WTC11 (cell line): Measurements from ENCODE around the gene GRK2. TPM values are rescaled to one million over a fixed set of nuclear protein-coding genes. Genes with fewer than 3 reads are reported as not detected.
"Not testable (repeated sequence)": the region's sequence is repeated elsewhere in the genome, so short reads cannot be mapped to it uniquely, and the experiment has no call there.

Experiments used
- ATAC-seq: fragments of 200-7000 bp; cut with Tn5 transposase; 2 replicates; pipeline ENCODE4 v1.10.0; 2021; ENCODE audit warnings: mild to moderate bottlenecking, moderate library complexity
- CTCF ChIA-PET: fragments of 300-600 bp; sonication (Branson Sonifier 250); formaldehyde crosslinking; loops from one replicate; lab custom pipeline; 2021; ENCODE audit warnings: antibody characterized with exemption; lab: Charles Lee
- POLR2A ChIA-PET: fragments of 350-600 bp; sonication (Branson Sonifier 250); formaldehyde crosslinking; loops from one replicate; lab custom pipeline; 2021; ENCODE audit warnings: antibody characterized with exemption; lab: Charles Lee
- DNase-seq: peaks from one replicate; pipeline ENCODE4 v3.0.0; 2021; ENCODE audit warnings: low spot score
- H3K27ac Mint-ChIP-seq: 2 replicates; pipeline ENCODE4 v1.8.0; 2021; ENCODE audit warnings: mixed read lengths
- H3K27me3 Mint-ChIP-seq: 2 replicates; pipeline ENCODE4 v1.8.0; 2021; ENCODE audit warnings: low read depth, mild to moderate bottlenecking, moderate library complexity, mixed read lengths
- H3K36me3 Mint-ChIP-seq: 2 replicates; pipeline ENCODE4 v1.8.0; 2021; ENCODE audit warnings: mixed read lengths
- H3K4me1 Mint-ChIP-seq: 2 replicates; pipeline ENCODE4 v1.8.0; 2022; ENCODE audit warnings: mixed read lengths
- H3K4me3 Mint-ChIP-seq: 2 replicates; pipeline ENCODE4 v1.8.0; 2021; ENCODE audit warnings: mild to moderate bottlenecking, moderate library complexity, mixed read lengths
- H3K9me3 Mint-ChIP-seq: 2 replicates; pipeline ENCODE4 v1.8.0; 2021; ENCODE audit warnings: mixed read lengths
- CBFB ChIP-seq: sonication (generic); formaldehyde crosslinking; IDR thresholded peaks from 2 replicates; pipeline ENCODE4 v1.8.1; 2022; ENCODE audit warnings: mild to moderate bottlenecking, low read depth, missing genetic modification reagents
- CREB1 ChIP-seq: sonication (generic); formaldehyde crosslinking; IDR thresholded peaks from 2 replicates; pipeline ENCODE4 v1.8.0; 2023; ENCODE audit warnings: mild to moderate bottlenecking, missing genetic modification reagents
- GTF2I ChIP-seq: fragments of 250-450 bp; sonication (Bioruptor Pico); conservative IDR thresholded peaks from 2 replicates; pipeline ENCODE4 v1.4.0; 2021; ENCODE audit warnings: mild to moderate bottlenecking
- MXD4 ChIP-seq: fragments of 250-450 bp; sonication (Bioruptor Pico); IDR thresholded peaks from 2 replicates; pipeline ENCODE4 v1.8.0; 2021; ENCODE audit warnings: mild to moderate bottlenecking, moderate library complexity, borderline replicate concordance
- MYBL2 ChIP-seq: sonication (generic); formaldehyde crosslinking; IDR thresholded peaks from 2 replicates; pipeline ENCODE4 v1.8.1; 2023; ENCODE audit warnings: mild to moderate bottlenecking, moderate library complexity, missing genetic modification reagents
- NFATC4 ChIP-seq: fragments of 250-450 bp; sonication (Bioruptor Pico); IDR thresholded peaks from 2 replicates; pipeline ENCODE4 v1.9.0; 2021; ENCODE audit warnings: mild to moderate bottlenecking
- NR1H2 ChIP-seq: sonication (generic); formaldehyde crosslinking; IDR thresholded peaks from 2 replicates; pipeline ENCODE4 v1.9.0; 2021; ENCODE audit warnings: mild to moderate bottlenecking, moderate library complexity, missing genetic modification reagents
- NR2C2 ChIP-seq: sonication (generic); formaldehyde crosslinking; IDR thresholded peaks from 2 replicates; pipeline ENCODE4 v1.8.0; 2022; ENCODE audit warnings: mild to moderate bottlenecking, missing genetic modification reagents
- RELA ChIP-seq: sonication (generic); formaldehyde crosslinking; IDR thresholded peaks from 2 replicates; pipeline ENCODE4 v1.8.1; 2022; ENCODE audit warnings: missing genetic modification reagents, mild to moderate bottlenecking, borderline replicate concordance
- TP53 ChIP-seq: sonication (generic); formaldehyde crosslinking; IDR thresholded peaks from 2 replicates; pipeline ENCODE4 v1.8.1; 2023; ENCODE audit warnings: mild to moderate bottlenecking, missing genetic modification reagents
- ZNF121 ChIP-seq: sonication (generic); formaldehyde crosslinking; IDR thresholded peaks from 2 replicates; pipeline ENCODE4 v1.8.0; 2023; ENCODE audit warnings: missing genetic modification reagents
- ZNF138 ChIP-seq: sonication (generic); formaldehyde crosslinking; conservative IDR thresholded peaks from 2 replicates; pipeline ENCODE4 v1.8.1; 2022; ENCODE audit warnings: mild to moderate bottlenecking, moderate library complexity, missing genetic modification reagents
- ZNF232 ChIP-seq: sonication (generic); formaldehyde crosslinking; IDR thresholded peaks from 2 replicates; pipeline ENCODE4 v1.8.0; 2022; ENCODE audit warnings: mild to moderate bottlenecking, missing genetic modification reagents
- total RNA-seq: library from RNA; stranded (reverse); gene quantifications from 3 replicates; pipeline ENCODE4 v1.2.3, GENCODE V29; 2021
- TF ChIP-seq, protein P1 (sequence below): sonication (generic); formaldehyde crosslinking; conservative IDR thresholded peaks from 2 replicates; pipeline ENCODE4 v1.8.1; 2022; ENCODE audit warnings: mild to moderate bottlenecking, missing genetic modification reagents
- TF ChIP-seq, protein P2 (sequence below): fragments of 250-450 bp; sonication (Bioruptor Pico); IDR thresholded peaks from 2 replicates; pipeline ENCODE4 v1.8.0; 2021; ENCODE audit warnings: mild to moderate bottlenecking
- TF ChIP-seq, protein P3 (sequence below): fragments of 200-600 bp; IDR thresholded peaks from 2 replicates; pipeline ENCODE4 v1.8.0; 2022; ENCODE audit warnings: antibody characterized with exemption
- TF ChIP-seq, protein P4 (sequence below): sonication (generic); formaldehyde crosslinking; IDR thresholded peaks from 2 replicates; pipeline ENCODE4 v1.8.0; 2022; ENCODE audit warnings: mild to moderate bottlenecking, missing genetic modification reagents

Gene GRK2
- total RNA-seq, 1 experiment from 2014 or later = 68.1 TPM

DNA sequence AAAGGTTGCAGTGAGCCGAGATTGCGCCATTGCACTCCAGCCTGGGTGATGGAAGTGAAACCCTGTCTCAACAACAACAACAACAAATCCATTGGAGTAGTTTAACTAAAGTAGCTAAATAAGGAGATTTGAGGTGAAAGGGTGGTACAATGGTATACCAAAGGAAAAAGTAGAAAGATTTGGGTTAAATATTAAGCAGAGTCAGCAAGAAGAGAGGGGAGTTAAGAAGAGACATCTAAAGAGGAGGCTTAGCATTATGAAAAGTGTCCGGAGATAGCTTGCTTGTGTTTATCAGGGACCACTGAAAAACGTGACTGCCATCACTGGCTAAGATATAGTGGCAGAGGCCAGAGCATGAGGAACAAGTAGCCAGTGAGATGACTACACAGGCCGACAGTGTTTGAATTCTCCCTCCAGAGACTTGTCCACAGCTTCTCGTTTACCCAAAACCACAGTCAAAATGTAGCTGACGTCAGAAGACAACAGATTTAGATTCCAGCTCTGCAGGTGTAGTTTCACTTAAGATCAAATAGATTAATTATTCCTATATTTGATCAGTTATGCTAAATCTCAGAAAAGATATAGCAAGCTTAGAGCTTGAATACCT is 32.6 kb upstream of the GRK2 start:
- ChIA-PET CTCF (interaction anchor here (1.0 kb wide), 2 partner anchors 28 to 152 kb away, joined by 3 read pairs; no protein-coding TSS in a partner anchor), POLR2A (no interaction called here)
- DNase-seq = no peak
- no peak for TF ChIP-seq GTF2I
- TF ChIP-seq RELA (CRISPR knock-in tag) = no peak
- no peak for TF ChIP-seq CREB1 (CRISPR knock-in tag)
- no peak for TF ChIP-seq NFATC4 (CRISPR knock-in tag)
- TF ChIP-seq ZNF232 = no peak
- no peak for TF ChIP-seq MXD4 (CRISPR knock-in tag)
- TF ChIP-seq, protein P1, sequence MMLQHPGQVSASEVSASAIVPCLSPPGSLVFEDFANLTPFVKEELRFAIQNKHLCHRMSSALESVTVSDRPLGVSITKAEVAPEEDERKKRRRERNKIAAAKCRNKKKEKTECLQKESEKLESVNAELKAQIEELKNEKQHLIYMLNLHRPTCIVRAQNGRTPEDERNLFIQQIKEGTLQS (CRISPR knock-in tag) = no peak
- no peak for TF ChIP-seq NR1H2 (CRISPR knock-in tag)
- H3K4me3 Mint-ChIP-seq = no peak overlapping the region
- peaks cover 7% of the 10 kb centered on the region for H3K4me1 Mint-ChIP-seq
- ATAC-seq = no peak
- no peaks in the 10 kb centered on the region for H3K9me3 Mint-ChIP-seq
- H3K27ac Mint-ChIP-seq = peak overlapping the region; percentile 30
- no peaks in the 10 kb centered on the region for H3K27me3 Mint-ChIP-seq
- peaks cover 34% of the 10 kb centered on the region for H3K36me3 Mint-ChIP-seq

DNA sequence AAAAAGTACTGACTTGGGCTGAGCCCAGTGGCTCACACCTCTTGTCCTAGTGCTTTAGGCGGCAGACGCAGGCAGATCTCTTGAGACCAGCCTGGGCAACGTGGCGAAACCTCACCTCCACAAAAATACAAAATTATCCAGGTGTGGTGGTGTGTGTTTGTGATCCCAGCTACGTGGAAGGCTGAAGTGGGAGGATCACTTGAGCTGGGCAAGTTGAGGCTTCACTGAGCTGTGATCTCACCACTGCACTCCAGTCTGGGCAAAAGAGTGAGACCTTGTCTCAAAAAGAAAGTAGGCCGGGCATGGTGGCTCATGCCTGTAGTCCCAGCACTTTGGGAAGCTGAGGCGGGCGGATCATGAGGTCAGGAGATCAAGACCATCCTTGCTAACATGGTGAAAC is 31.7 kb upstream of the GRK2 start:
- ChIA-PET POLR2A (interaction anchor here (0.6 kb wide), 1 partner anchor 154 kb away, joined by 5 read pairs; no protein-coding TSS in a partner anchor), CTCF (interaction anchor here (0.6 to 1.0 kb wide), 3 partner anchors 27 to 159 kb away, joined by 3 to 5 read pairs (median 3); no protein-coding TSS in a partner anchor)
- ATAC-seq, H3K9me3 Mint-ChIP-seq, DNase-seq, H3K27me3 Mint-ChIP-seq, H3K4me3 Mint-ChIP-seq: not testable (repeated sequence)
- Mint-ChIP-seq H3K4me1 (peaks cover 16% of the 10 kb centered on the region), H3K27ac (peak overlapping the region; percentile 33; the same call in 1 of the 2 replicates), H3K36me3 (peaks cover 25% of the 10 kb centered on the region)

- no peaks in the 10 kb centered on the region for H3K27me3 Mint-ChIP-seq
- H3K4me1 Mint-ChIP-seq = peaks cover 32% of the 10 kb centered on the region
- POLR2A ChIA-PET = interaction anchor here (0.6 kb wide), 1 partner anchor 9 kb away, joined by 3 read pairs; no protein-coding TSS in a partner anchor
- no peaks in the 10 kb centered on the region for H3K9me3 Mint-ChIP-seq
- no peak overlapping the region for H3K4me3 Mint-ChIP-seq
- ATAC-seq = no peak
- H3K36me3 Mint-ChIP-seq = peaks cover 13% of the 10 kb centered on the region
- CTCF ChIA-PET = interaction anchor here (1.3 kb wide), 1 partner anchor 24 kb away, joined by 3 read pairs; no protein-coding TSS in a partner anchor
- TF ChIP-seq TP53 (CRISPR knock-in tag) (no peak), NR2C2 (CRISPR knock-in tag) (no peak), ZNF121 (CRISPR knock-in tag) (peak; percentile 66)
- DNase-seq = no peak
- no peak overlapping the region for H3K27ac Mint-ChIP-seq
These were observed 28.7 kb upstream of the GRK2 start for GRCh38 chr11:67237574-67237973.

DNA sequence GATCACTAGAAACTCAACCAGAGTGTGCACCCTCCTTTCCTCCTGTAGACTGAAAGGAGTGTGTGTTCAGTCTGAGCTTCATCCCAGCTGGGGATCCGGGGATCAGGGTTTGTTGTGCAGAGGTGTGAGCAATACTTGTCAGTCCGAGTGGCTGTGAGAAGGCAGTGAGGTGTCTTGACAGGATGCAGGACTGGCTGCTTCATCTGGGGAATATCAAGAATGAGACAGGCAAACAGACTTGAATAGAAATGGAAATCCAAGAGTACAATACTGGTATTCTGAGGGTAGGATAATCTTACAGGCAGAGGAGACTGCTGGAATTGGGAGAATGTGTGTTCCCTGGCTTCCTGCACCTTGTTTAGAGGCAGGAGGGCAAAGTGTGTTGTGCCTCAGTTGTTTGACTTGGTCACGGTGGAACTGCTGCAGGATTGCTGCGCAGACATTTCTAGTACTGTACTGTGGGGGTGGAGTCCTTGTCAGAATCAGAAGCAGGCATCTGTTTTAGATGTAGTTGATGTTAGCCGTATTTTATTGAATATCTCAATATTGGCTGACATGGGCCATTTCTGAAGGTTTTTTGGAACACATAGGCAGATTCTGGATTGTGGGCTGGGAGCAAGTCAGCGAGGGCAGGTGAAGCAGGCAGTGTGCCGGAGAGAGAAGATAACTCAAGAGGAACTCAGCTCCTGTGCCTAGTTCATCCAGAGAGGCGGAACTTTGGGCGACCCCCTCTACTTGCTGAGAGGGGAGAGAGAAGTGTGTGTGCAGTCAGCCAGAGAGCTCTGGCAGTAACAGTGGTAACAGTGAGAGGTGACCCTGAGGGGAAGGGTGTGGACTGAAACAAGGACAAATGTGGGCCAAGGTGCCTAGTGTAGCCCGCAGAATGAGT is 27.1 kb upstream of the GRK2 start:
- H3K9me3 Mint-ChIP-seq = no peaks in the 10 kb centered on the region
- peak overlapping the region; percentile 97 for H3K27ac Mint-ChIP-seq
- ChIA-PET POLR2A (interaction anchor here (0.6 to 1.7 kb wide), 15 partner anchors 23 to 1491 kb away, joined by 3 to 11 read pairs (median 4); partner anchors contain the start of genes ANKRD13D, KDM2A and RCE1), CTCF (interaction anchor here (0.5 to 3.4 kb wide), 18 partner anchors 9 to 391 kb away, joined by 3 to 29 read pairs (median 5); partner anchors contain the start of genes ANKRD13D, KDM2A and PPP1CA)
- peaks cover 35% of the 10 kb centered on the region for H3K4me1 Mint-ChIP-seq
- peak; percentile 14 for ATAC-seq
- no peak for DNase-seq
- no peak for TF ChIP-seq MYBL2 (CRISPR knock-in tag)
- TF ChIP-seq, protein P2, sequence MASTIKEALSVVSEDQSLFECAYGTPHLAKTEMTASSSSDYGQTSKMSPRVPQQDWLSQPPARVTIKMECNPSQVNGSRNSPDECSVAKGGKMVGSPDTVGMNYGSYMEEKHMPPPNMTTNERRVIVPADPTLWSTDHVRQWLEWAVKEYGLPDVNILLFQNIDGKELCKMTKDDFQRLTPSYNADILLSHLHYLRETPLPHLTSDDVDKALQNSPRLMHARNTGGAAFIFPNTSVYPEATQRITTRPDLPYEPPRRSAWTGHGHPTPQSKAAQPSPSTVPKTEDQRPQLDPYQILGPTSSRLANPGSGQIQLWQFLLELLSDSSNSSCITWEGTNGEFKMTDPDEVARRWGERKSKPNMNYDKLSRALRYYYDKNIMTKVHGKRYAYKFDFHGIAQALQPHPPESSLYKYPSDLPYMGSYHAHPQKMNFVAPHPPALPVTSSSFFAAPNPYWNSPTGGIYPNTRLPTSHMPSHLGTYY (CRISPR knock-in tag) = no peak
- TF ChIP-seq, protein P3, sequence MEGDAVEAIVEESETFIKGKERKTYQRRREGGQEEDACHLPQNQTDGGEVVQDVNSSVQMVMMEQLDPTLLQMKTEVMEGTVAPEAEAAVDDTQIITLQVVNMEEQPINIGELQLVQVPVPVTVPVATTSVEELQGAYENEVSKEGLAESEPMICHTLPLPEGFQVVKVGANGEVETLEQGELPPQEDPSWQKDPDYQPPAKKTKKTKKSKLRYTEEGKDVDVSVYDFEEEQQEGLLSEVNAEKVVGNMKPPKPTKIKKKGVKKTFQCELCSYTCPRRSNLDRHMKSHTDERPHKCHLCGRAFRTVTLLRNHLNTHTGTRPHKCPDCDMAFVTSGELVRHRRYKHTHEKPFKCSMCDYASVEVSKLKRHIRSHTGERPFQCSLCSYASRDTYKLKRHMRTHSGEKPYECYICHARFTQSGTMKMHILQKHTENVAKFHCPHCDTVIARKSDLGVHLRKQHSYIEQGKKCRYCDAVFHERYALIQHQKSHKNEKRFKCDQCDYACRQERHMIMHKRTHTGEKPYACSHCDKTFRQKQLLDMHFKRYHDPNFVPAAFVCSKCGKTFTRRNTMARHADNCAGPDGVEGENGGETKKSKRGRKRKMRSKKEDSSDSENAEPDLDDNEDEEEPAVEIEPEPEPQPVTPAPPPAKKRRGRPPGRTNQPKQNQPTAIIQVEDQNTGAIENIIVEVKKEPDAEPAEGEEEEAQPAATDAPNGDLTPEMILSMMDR = no peak
- TF ChIP-seq ZNF138 (CRISPR knock-in tag) = no peak
- no peak for TF ChIP-seq CBFB (CRISPR knock-in tag)
- TF ChIP-seq, protein P4, sequence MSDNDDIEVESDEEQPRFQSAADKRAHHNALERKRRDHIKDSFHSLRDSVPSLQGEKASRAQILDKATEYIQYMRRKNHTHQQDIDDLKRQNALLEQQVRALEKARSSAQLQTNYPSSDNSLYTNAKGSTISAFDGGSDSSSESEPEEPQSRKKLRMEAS (CRISPR knock-in tag) = no peak
- no peak for TF ChIP-seq ZNF121 (CRISPR knock-in tag)
- peak overlapping the region; percentile 96 for H3K4me3 Mint-ChIP-seq
- no peaks in the 10 kb centered on the region for H3K27me3 Mint-ChIP-seq
- H3K36me3 Mint-ChIP-seq = peaks cover 27% of the 10 kb centered on the region
